ENCODE data around the gene ALX3. TPM values are rescaled to one million over a fixed set of nuclear protein-coding genes. Genes with fewer than 3 reads are reported as not detected.

Gene ALX3
- total RNA-seq, 1 experiment from 2014 or later = 0.35 TPM

DNA sequence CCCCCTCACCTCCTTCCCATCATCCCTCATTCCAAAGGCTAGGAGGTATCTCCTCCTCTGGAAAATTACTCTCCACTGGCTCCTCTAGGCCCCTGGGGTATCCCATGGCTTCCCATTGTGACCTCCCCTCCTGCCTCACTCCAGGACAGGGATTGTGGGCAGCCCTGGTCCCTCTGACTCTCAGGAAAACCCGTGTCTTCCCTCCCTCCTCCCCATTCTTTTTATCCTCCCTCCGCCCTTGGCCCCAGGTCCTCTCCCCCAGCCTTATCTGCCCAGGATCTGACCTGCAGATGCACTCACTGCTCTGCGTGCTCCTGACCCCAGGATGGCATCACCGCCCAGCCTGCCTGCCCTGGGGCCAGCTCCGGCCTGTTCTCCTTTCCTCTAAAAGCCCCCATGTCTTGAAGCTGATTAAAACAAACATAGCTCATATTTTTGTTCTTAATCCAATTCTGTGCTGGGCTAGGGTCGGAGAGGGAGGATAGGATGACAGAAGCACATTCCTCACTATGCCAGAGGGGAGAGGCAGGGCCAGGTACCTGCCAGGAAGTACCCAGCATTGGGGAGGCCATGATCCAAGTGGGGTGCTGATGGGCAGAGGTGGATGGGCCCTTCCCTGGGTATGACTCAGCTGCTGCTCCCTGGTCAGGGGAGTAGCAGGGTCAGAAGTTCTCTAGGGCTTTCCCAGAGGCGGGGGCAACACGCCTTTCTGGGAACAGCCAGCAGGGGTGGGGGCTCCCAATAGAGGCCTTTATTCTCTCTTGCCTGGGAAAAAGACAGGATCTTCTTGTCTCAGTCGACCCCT lies 28.0 kb upstream of the ALX3 start:
- H3K4me3 ChIP-seq (ENCODE audit: insufficient read depth, low read depth, low read length) = no peak overlapping the region
- H3K27me3 ChIP-seq (ENCODE audit: control insufficient read depth, insufficient read depth, low read length) = peaks cover 2% of the 10 kb centered on the region; the same call in 1 of the 2 replicates
- no peak for DNase-seq
- no peaks in the 10 kb centered on the region for H3K36me3 ChIP-seq (replicated peaks; ENCODE audit: control insufficient read depth, insufficient read depth, low read length)

GRCh38 chr1:110097507-110098221 lies 27.2 kb upstream of the ALX3 start:
- no peak overlapping the region for H3K4me3 ChIP-seq (ENCODE audit: insufficient read depth, low read depth, low read length)
- no peaks in the 10 kb centered on the region for H3K36me3 ChIP-seq (replicated peaks; ENCODE audit: control insufficient read depth, insufficient read depth, low read length)
- DNase-seq = no peak
- H3K27me3 ChIP-seq (ENCODE audit: control insufficient read depth, insufficient read depth, low read length) = peaks cover 2% of the 10 kb centered on the region; the same call in 1 of the 2 replicates

- DNase-seq = peak; percentile 24
- H3K27me3 ChIP-seq (ENCODE audit: control insufficient read depth, insufficient read depth, low read length) = peaks cover 3% of the 10 kb centered on the region; the same call in 1 of the 2 replicates
- no peaks in the 10 kb centered on the region for H3K36me3 ChIP-seq (replicated peaks; ENCODE audit: control insufficient read depth, insufficient read depth, low read length)
Measured at GRCh38 chr1:110094931-110095654, 24.6 kb upstream of the ALX3 start.

DNA sequence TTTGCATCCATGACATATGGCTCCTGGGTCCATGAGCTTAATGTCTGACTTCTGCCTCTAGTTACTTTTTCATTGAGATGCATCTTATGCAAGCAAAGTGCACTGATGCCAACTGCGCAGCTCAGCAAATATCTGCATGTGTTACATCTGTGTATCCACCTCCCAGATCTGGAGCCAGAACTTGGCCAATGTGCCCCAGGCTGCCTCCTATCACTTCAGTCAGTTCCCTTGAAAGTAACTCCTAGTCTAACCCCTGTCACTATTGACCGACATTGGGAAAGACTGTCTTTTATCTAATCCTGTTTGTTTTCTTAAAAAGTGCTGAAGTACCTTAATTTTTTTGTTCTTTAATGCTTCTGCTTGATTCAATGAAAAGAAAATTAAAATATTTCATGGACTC lies 22.5 kb upstream of the ALX3 start:
- H3K4me3 ChIP-seq (ENCODE audit: insufficient read depth, low read depth, low read length) = no peak overlapping the region
- H3K27me3 ChIP-seq (ENCODE audit: control insufficient read depth, insufficient read depth, low read length) = peaks cover 7% of the 10 kb centered on the region; the same call in 1 of the 2 replicates
- DNase-seq = no peak
- H3K36me3 ChIP-seq (replicated peaks; ENCODE audit: control insufficient read depth, insufficient read depth, low read length) = no peaks in the 10 kb centered on the region

More at GRCh38 chr1:110094931-110095654, 24.6 kb upstream of the ALX3 start:
- H3K4me3 ChIP-seq (ENCODE audit: insufficient read depth, low read depth, low read length) = no peak overlapping the region

DNA sequence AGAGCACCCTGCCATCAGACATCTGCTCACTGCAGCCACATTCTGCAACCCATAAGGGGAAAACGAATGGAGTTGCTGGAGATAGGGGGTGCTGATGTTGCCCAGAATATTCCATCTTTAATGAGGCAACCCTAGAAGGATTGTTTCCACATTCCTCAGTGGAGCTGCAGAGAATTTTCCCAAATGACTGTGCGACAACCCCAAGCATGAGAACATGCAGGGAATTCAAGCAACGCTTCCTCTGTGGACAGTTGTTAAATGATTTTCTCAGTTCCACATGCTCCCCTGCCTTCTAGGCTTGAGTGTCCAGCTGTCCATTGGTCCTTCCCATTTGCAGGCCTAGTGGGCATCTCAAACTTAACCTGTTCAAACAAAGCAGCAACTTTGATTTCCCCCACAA lies 21.3 kb upstream of the ALX3 start:
- H3K27me3 ChIP-seq (ENCODE audit: control insufficient read depth, insufficient read depth, low read length) = peaks cover 19% of the 10 kb centered on the region

DNA sequence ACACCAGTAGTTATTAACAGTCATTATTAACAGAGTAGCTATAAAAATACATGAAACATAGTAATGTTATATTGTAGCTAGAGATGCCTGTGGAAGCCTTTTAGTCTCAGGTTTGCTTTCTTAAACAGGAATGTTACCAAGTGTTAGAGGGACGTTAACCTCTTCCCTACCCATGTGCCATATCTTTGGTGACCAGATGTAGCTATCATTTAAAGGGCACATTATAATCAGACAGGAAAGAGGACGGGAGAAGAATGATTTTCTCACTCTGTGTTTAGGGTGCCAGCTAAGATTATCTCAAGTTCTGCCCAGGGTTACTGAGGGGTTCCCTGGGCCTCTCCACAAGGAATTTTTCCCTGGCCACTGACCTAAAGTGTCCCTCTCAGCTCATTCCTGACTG lies 20.9 kb upstream of the ALX3 start:
- H3K4me3 ChIP-seq (ENCODE audit: insufficient read depth, low read depth, low read length) = no peak overlapping the region
- H3K27me3 ChIP-seq (ENCODE audit: control insufficient read depth, insufficient read depth, low read length) = peaks cover 23% of the 10 kb centered on the region
- no peak for DNase-seq
- H3K36me3 ChIP-seq (replicated peaks; ENCODE audit: control insufficient read depth, insufficient read depth, low read length) = no peaks in the 10 kb centered on the region

More for the DNA sequence above, 21.3 kb upstream of the ALX3 start:
- Histone ChIP-seq H3K4me3 (ENCODE audit: insufficient read depth, low read depth, low read length) (no peak overlapping the region), H3K36me3 (replicated peaks; ENCODE audit: control insufficient read depth, insufficient read depth, low read length) (no peaks in the 10 kb centered on the region)
- no peak for DNase-seq

DNA sequence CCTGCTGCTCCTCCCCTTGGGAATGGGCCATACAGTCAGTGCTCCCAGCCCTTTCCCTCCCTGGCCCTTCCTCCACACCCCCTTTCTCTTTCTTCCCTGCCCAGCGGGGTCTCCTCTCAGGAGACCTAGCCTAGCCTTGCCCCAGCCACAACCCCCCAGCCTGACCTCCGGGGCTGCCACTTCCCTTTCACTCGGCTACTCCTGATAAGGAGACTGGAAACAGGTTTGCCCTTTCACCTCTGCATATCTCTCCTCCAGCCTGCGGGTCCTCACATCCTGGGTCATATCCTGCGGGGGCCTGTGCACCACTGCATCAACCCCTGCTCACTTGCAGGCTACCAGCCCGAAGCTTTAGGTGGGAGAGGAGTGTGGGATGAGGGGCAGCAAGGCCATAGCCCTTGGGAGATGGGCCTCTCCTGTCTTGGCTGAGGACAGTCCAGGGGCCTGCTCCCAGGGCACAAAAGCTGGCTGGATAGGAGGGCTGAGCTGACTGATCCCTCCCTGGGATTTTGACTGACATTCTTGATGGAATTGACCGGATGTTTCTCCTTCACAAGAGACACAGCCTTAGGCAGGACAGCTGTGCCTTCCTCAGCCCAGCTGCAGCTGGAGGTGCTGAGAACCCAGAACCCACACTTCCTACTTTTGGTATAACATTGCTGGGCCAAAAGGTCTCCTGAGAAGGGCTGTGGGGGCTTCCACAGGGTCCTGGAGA lies 19.2 kb upstream of the ALX3 start:
- no peak overlapping the region for H3K4me3 ChIP-seq (ENCODE audit: insufficient read depth, low read depth, low read length)
- H3K36me3 ChIP-seq (replicated peaks; ENCODE audit: control insufficient read depth, insufficient read depth, low read length) = no peaks in the 10 kb centered on the region
- H3K27me3 ChIP-seq (ENCODE audit: control insufficient read depth, insufficient read depth, low read length) = peaks cover 40% of the 10 kb centered on the region
- DNase-seq = peak; percentile 62

- peaks cover 47% of the 10 kb centered on the region for H3K27me3 ChIP-seq (ENCODE audit: control insufficient read depth, insufficient read depth, low read length)
- H3K36me3 ChIP-seq (replicated peaks; ENCODE audit: control insufficient read depth, insufficient read depth, low read length) = no peaks in the 10 kb centered on the region
- peak; percentile 43 for DNase-seq
- H3K4me3 ChIP-seq (ENCODE audit: insufficient read depth, low read depth, low read length) = no peak overlapping the region
Measured at GRCh38 chr1:110088739-110089316, 18.4 kb upstream of the ALX3 start.

DNA sequence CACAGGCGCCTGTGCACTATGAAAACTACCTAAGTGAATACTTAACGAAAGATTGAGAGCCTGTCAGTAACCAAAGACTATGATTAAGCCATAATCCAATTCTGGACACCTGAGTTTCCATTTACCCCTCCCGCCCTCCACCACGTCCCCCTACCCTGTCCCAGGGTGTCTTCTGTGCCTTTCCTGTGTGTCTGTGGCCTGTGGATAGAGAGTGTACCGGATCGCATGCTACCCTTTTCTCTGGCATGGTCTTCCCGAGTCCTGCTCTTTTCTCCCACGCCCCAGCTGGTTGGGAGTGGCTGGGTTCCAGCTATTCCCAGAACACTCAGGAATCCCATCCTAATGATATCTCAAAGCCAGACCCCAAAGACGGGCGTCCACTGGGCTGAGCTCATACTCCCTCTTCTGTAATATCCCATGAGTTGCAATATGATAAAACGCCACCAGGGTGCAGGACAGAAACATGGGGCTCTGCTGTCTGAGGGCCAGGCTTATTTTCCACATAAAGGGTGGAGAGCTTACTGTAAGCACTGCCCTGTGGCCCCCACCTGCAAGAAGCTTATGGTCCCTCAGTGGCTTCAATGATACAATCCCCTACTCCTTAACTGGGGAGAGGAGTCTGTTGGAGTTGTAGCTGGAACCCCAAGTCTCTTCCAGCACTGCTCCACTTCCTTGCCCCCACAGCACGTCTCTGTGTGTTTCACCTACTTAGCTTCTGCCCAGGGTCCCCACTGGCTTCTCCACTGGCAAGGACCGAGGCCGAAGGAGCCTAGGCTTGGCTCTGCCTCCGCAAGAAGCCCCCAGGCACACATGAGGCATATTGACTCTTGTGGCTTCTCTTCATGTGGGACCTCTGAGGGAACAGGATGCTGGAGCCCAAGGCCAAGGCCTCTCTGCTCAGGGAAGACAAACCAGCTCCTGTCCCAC lies 17.6 kb upstream of the ALX3 start:
- Histone ChIP-seq H3K4me3 (ENCODE audit: insufficient read depth, low read depth, low read length) (no peak overlapping the region), H3K36me3 (replicated peaks; ENCODE audit: control insufficient read depth, insufficient read depth, low read length) (no peaks in the 10 kb centered on the region), H3K27me3 (ENCODE audit: control insufficient read depth, insufficient read depth, low read length) (peaks cover 55% of the 10 kb centered on the region)
- DNase-seq = peak; percentile 89

GRCh38 chr1:110086961-110087360 lies 16.5 kb upstream of the ALX3 start:
- Histone ChIP-seq H3K36me3 (replicated peaks; ENCODE audit: control insufficient read depth, insufficient read depth, low read length) (no peaks in the 10 kb centered on the region), H3K4me3 (ENCODE audit: insufficient read depth, low read depth, low read length) (no peak overlapping the region), H3K27me3 (ENCODE audit: control insufficient read depth, insufficient read depth, low read length) (peaks cover 65% of the 10 kb centered on the region)
- DNase-seq = no peak

DNA sequence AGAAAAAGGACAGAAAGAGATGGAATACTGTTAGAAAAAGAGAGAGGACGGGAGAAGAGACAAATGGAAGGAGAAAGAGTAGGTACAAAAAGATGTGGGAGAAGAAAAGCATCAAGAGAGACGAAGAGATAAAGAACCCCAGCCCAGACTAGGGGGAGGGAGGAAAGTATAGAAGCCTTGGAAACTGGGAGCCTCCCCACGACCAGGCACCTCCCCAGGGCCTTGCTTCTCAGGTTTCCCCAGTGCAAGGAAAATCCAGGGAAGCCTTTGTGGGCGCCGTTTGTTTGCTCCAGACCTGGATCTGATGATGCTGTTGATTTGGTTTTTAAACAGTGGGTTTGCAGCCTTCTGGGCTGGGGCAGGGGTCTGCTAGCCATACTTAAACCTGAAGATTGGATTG lies 15.2 kb upstream of the ALX3 start:
- peak; percentile 70 for DNase-seq
- Histone ChIP-seq H3K27me3 (ENCODE audit: control insufficient read depth, insufficient read depth, low read length) (peaks cover 73% of the 10 kb centered on the region), H3K36me3 (replicated peaks; ENCODE audit: control insufficient read depth, insufficient read depth, low read length) (no peaks in the 10 kb centered on the region), H3K4me3 (ENCODE audit: insufficient read depth, low read depth, low read length) (no peak overlapping the region)

DNA sequence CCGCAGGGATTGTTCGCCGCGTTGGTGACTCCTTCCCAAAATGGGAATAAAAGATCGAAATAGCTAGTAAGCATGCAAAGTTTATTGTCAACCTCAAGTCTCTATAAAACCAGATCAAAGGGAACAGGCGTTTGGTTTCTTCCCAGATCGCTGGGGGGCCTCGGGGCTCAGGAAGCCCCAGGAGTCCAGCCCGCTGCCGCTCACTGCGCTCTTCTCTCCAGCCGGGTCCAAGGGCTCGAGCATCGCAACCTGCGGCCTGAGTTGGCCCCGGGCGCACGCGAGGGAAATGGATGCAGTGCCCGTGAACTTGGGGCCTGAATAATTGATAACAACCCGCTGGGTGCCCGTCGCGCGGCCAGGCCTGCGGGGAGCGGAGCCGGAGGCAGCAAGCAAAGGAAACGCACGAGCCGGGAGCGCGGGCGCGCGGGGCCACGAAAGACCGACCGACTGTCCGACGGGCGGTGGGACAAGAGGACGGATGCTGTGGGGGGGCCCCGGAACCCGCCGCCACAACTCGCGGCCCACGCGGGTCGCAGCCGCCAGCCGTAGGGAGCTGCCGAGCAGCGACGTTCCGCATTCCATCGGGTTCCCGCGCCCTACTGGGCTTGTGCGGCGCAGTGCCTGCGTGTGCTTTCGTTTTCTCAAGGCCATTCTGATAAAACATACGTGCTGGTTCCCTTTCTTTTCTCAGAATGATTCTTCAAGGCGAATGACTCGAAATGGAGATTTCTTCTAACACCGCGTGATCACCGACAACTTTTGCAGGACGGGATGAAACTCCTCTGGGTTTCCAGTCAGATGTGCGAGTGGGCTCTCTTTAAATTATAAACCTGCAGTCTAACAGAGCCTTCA lies 14.0 kb upstream of the ALX3 start:
- peak; percentile 86 for DNase-seq
- H3K27me3 ChIP-seq (ENCODE audit: control insufficient read depth, insufficient read depth, low read length) = peaks cover 79% of the 10 kb centered on the region
- H3K36me3 ChIP-seq (replicated peaks; ENCODE audit: control insufficient read depth, insufficient read depth, low read length) = no peaks in the 10 kb centered on the region

More for the DNA sequence above, 14.0 kb upstream of the ALX3 start:
- peak overlapping the region; percentile 28 for H3K4me3 ChIP-seq (ENCODE audit: insufficient read depth, low read depth, low read length)
